ENCODE measurements around the gene ATP5IF1.

DNA sequence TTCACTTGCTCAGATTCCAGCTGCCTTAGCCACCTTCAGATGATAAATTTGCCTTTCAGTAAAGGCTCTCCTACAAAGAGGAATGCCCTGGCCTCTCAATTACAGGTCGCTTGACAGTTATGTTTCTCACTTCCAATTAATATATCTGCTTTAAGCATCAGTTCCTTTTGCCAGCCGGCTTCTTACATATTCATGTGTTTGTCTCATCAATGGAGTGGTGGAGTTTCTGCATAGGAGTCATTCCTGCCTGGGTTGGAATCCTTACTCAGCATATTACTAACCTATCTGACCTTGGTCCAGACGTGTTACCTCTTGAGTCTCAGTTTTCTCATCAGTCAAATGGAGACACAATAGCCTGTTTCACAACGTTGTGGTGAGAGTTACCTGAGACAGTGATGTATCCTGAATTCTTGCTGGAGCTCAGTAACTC lies 14.0 kb downstream of the ATP5IF1 start:
- no peak for TF ChIP-seq POLR2A (IDR thresholded peaks at IDR 0.05)
- TF ChIP-seq, protein P1, sequence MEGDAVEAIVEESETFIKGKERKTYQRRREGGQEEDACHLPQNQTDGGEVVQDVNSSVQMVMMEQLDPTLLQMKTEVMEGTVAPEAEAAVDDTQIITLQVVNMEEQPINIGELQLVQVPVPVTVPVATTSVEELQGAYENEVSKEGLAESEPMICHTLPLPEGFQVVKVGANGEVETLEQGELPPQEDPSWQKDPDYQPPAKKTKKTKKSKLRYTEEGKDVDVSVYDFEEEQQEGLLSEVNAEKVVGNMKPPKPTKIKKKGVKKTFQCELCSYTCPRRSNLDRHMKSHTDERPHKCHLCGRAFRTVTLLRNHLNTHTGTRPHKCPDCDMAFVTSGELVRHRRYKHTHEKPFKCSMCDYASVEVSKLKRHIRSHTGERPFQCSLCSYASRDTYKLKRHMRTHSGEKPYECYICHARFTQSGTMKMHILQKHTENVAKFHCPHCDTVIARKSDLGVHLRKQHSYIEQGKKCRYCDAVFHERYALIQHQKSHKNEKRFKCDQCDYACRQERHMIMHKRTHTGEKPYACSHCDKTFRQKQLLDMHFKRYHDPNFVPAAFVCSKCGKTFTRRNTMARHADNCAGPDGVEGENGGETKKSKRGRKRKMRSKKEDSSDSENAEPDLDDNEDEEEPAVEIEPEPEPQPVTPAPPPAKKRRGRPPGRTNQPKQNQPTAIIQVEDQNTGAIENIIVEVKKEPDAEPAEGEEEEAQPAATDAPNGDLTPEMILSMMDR (IDR thresholded peaks at IDR 0.05 in 4 of 5, conservative IDR thresholded peaks at IDR 0.05 in 1 of 5): no peak
